Measurements from ENCODE around the gene HFE. TPM values are rescaled to one million over a fixed set of nuclear protein-coding genes. Genes with fewer than 3 reads are reported as not detected.
"Not testable (repeated sequence)": the region's sequence is repeated elsewhere in the genome, so short reads cannot be mapped to it uniquely, and the experiment has no call there.

HFE gene
- total and polyA plus RNA-seq, 10 of the 15 experiments (the other 5 are each of a cell fraction or from before 2014, with no cell fraction given), result 0.52 to 5.9 (median 1.7) TPM

GRCh38 chr6:26118999-26119398 is 31.8 kb downstream of the HFE start (continued):
- TF ChIP-seq IKZF1 (conservative IDR thresholded peaks at IDR 0.05) (peak; percentile 39; the same call in 1 of the 2 replicates), RFX5 (IDR thresholded peaks at IDR 0.05; ENCODE audit: low read depth, low read length) (no peak), TAF1 (IDR thresholded peaks at IDR 0.05; ENCODE audit: borderline replicate concordance, low read depth, low read length) (no peak), TCF7 (IDR thresholded peaks at IDR 0.05; ENCODE audit: borderline replicate concordance) (no peak), POLR2A (IDR thresholded peaks at IDR 0.05; ENCODE audit: low read depth, low read length) (no peak), RBBP5 (conservative IDR thresholded peaks at IDR 0.05) (no peak), E2F8 (IDR thresholded peaks at IDR 0.05; ENCODE audit: low read depth, partially characterized antibody) (no peak)

- not testable (repeated sequence) for H3K36me3 ChIP-seq (ENCODE audit: control insufficient read depth in 2 of 2, insufficient read depth in 2 of 2, low read length in 1 of 2); ATAC-seq; FAIRE-seq; H4K20me1 ChIP-seq (ENCODE audit: control insufficient read depth, insufficient read depth); H2AFZ ChIP-seq (ENCODE audit: control insufficient read depth, low read depth, low read length); H3K9me3 ChIP-seq (replicated peaks; ENCODE audit: control insufficient read depth, insufficient read depth, low read length); DNase-seq (ENCODE audit: low read depth, low spot score); H3K4me1 ChIP-seq (ENCODE audit: control insufficient read depth, insufficient read depth, low read length); H3K9ac ChIP-seq (ENCODE audit: control insufficient read depth, insufficient read depth, low read length); BruUV-seq (replicated peaks); H3K4me2 ChIP-seq (ENCODE audit: control insufficient read depth, insufficient read depth); H3K4me3 ChIP-seq; H3K27me3 ChIP-seq (replicated peaks in 1 of 2; ENCODE audit: control insufficient read depth in 2 of 2, insufficient read depth in 2 of 2, low read length in 1 of 2)
- ChIA-PET CTCF (interaction anchor here (1.1 to 1.6 kb wide), 2 partner anchors 12 to 18 kb away, joined by 3 to 5 read pairs; a partner anchor contains a TSS), SMC1A (ENCODE audit: uncharacterized antibody, unreplicated experiment) (interaction anchor here (0.9 to 3.2 kb wide), 6 partner anchors 8 to 78 kb away, joined by 3 to 14 read pairs (median 4); a partner anchor contains a TSS), POLR2A (interaction anchor here (0.7 to 2.5 kb wide), 5 partner anchors 12 to 99 kb away, joined by 3 to 14 read pairs (median 5); a partner anchor contains a TSS), RAD21 (ENCODE audit: unreplicated experiment) (interaction anchor here (1.0 to 1.4 kb wide), 5 partner anchors 16 to 97 kb away, joined by 3 read pairs; a partner anchor contains a TSS)
- intact Hi-C loops (cut with micrococcal nuclease; ENCODE audit: unreplicated experiment), result loop anchor here (5.0 kb wide), 1 partner anchor 1692 kb away; a partner anchor contains a TSS
- H3K27ac ChIP-seq (ENCODE audit: control insufficient read depth, insufficient read depth), result peak overlapping the region; percentile 6; the same call in 1 of the 2 replicates
- peaks cover 17% of the 10 kb centered on the region for H3K79me2 ChIP-seq (ENCODE audit: control insufficient read depth, insufficient read depth, low read length)
- in situ Hi-C loops (cut with MboI), result loop anchor here (5.0 to 10.0 kb wide), 3 partner anchors 77 to 1715 kb away; a partner anchor contains a TSS
- WGBS (ENCODE audit: insufficient coverage, insufficient replicate concordance, low lambda C conversion rate, missing lambda C conversion rate), result 93% methylated on average over 8 of the region's 8 CpGs
- 0 out of 2 replicates have a peak, but pooled peaks have one; percentile 11 for TF ChIP-seq ZBTB40 (IDR thresholded peaks at IDR 0.05; ENCODE audit: borderline replicate concordance)
- peak; percentile 71 for TF ChIP-seq MLLT1 (IDR thresholded peaks at IDR 0.05)
Measured at GRCh38 chr6:26120115-26120514, 32.9 kb downstream of the HFE start.

All from GM12878 (cell line).